GM10248 (cell line): ENCODE data around the gene KIFC3.

ENCODE experiments used
- CTCF ChIA-PET: fragments of 300-600 bp; sonication (Branson Sonifier 250); formaldehyde crosslinking; extraction: SDS; loops from one replicate; lab custom pipeline; 2021; ENCODE audit warnings: antibody characterized with exemption; lab: Yijun Ruan, JAX
- POLR2A ChIA-PET: fragments of 350-650 bp; sonication (Branson Sonifier 250); formaldehyde crosslinking; extraction: SDS; loops from one replicate; lab custom pipeline; 2020; ENCODE audit warnings: antibody characterized with exemption; lab: Yijun Ruan, JAX
- DNase-seq: peaks from one replicate; pipeline ENCODE4 v3.0.0; 2012; ENCODE audit errors: extremely low spot score
- TF ChIP-seq, protein P1 (sequence below): IDR thresholded peaks from 2 replicates; pipeline ENCODE4 v1.5.1; 2012; ENCODE audit warnings: mild to moderate bottlenecking, low read depth; ENCODE audit errors: extremely low read depth, missing control alignments, control extremely low read depth

The KIFC3 gene

DNA sequence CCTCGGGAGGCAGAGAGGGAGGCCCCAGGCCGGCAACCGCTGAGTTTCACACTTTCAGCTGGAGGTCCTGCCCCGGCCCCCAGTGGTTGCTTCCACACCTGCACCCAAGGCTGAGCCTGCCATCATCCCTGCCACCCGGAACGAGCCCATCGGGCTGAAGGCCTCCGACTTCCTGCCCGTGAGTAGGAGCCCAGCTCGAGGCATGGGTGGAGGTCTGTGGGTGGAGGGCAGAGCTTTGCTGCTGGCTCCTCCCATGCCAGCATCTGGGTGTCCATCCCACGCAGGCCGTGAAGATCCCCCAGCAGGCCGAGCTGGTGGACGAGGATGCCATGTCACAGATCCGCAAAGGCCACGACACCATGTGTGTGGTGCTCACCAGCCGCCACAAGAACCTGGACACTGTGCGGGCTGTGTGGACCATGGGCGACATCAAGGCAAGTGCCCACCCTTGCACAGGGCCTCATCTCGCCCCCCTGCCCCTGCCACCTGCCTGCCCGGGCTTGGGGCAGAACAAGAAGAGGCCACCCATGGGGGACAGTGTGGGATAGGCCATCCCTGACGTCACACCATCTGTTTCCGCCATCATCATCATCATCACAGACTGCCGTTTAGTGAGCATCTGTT is 47.1 kb downstream of the KIFC3 start:
- no peak for DNase-seq
- TF ChIP-seq, protein P1, sequence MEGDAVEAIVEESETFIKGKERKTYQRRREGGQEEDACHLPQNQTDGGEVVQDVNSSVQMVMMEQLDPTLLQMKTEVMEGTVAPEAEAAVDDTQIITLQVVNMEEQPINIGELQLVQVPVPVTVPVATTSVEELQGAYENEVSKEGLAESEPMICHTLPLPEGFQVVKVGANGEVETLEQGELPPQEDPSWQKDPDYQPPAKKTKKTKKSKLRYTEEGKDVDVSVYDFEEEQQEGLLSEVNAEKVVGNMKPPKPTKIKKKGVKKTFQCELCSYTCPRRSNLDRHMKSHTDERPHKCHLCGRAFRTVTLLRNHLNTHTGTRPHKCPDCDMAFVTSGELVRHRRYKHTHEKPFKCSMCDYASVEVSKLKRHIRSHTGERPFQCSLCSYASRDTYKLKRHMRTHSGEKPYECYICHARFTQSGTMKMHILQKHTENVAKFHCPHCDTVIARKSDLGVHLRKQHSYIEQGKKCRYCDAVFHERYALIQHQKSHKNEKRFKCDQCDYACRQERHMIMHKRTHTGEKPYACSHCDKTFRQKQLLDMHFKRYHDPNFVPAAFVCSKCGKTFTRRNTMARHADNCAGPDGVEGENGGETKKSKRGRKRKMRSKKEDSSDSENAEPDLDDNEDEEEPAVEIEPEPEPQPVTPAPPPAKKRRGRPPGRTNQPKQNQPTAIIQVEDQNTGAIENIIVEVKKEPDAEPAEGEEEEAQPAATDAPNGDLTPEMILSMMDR, result no peak
- POLR2A ChIA-PET, result no interaction called here
- CTCF ChIA-PET, result no interaction called here

DNA sequence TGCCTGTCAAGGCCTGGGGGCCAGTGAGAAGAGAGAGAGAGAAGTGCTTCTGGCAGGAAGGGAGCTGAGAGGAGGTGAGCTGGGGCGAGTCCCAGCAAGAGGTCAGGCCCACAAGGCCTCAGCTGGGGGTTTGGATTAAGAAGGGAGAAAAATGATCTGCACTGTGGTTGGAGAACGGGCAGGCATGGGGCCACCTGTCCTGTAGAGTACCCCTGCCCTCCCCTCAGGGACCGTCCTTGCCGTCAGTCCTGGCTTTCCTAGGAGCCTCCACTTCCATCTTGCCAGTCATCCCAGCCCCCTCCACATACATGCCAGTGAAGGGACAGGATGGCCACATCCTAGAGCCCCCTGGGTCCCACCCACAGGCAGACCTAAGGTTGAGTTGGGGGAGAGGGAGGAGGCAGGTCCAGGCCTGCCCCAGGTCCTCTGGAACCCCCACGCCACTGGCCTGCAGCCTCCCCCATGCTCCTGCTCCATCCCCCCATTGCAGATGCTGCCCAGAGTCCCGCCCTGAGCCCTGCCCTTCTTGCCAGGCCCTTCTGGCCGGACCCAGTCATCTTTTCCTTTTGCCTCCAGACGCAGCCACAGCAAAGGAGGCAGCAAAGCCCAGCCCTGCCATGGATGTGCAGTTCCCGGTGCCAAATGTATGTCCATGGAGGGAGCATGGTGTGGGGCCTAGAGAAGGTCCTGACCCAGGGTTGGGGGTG is 47.8 kb downstream of the KIFC3 start:
- ChIA-PET CTCF (no interaction called here), POLR2A (interaction anchor here (0.6 kb wide), 1 partner anchor 263 kb away, joined by 8 read pairs; no protein-coding TSS in a partner anchor)
- TF ChIP-seq, protein P1, result no peak

DNA sequence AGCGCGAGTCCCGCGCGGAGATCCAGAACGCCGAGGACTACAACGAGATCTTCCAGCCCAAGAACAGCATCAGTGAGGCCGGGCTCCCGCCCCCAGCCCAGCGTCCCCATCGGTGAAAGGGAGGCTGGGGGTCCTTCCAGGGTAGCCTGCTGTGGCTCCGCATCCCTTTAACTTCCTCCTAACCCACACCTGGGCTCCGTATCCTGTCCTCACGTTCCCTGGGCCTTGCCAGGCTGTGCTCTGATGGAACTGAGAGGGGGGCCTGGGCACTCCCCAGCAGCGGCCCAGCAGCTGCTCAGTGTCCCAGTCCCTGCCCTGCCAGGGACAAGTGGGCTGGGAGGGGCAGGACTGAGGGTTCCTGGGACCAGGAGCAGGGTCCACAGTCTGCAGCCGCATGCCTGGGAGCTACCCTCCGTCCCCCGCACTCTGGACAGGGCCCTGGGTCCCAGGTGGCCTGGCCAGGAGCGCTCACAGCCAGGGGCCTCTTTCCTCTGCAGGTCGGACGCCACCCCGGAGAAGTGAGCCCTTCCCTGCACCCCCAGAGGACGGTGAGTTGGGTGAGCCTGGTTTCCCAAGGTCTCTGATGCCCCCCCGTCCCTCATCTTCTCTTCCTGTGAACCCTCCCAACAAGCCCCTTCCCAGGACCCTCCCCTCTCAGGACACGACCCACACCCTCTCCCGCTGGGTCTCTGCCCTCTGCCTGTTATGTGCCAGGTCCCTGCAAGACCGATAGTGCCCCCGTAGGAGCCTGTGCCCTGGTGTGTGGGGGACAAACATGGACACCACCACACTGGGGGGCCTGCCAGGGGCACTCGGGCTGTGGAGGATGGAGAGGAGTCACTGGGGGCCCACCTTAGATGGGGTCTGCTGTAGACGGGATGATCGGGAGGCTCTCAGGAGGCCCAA is 48.6 kb downstream of the KIFC3 start:
- TF ChIP-seq, protein P1, result no peak
- ChIA-PET POLR2A (interaction anchor here (0.6 kb wide), 1 partner anchor 264 kb away, joined by 8 read pairs; no protein-coding TSS in a partner anchor), CTCF (no interaction called here)
- no peak for DNase-seq

More for the DNA sequence above, 47.8 kb downstream of the KIFC3 start:
- DNase-seq, result no peak

DNA sequence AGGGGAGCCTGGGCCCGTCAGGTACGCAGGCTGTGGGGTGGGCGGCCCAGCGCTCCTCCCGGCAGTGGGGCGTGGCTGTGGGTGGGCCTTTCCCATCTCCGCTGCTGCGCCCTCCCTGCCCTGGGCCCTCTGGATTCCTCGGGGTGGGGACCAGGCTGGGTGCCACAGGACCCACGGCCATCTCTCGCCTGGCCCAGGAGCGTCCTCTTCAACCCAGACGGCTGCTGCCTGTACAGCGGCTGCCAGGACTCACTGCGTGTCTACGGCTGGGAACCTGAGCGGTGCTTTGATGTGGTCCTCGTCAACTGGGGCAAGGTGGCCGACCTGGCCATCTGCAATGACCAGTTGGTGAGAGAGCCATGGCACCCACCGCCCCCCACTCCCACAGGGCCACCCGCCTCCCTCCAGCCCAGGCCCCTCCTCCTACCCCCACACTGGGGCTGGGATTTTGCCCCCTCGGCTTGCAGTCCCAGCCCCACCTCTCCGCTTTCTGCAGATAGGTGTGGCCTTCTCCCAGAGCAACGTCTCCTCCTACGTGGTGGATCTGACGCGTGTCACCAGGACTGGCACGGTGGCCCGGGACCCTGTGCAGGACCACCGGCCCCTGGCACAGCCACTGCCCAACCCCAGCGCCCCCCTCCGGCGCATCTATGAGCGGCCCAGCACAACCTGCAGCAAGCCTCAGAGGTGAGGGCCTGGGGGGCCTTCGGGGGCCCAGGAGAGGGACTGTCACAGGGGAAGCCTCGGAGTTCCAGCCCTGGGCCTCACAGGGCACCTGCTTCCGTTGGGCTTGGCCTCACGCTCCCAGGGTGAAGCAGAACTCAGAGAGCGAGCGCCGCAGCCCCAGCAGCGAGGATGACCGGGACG is 49.5 kb downstream of the KIFC3 start:
- TF ChIP-seq, protein P1, result no peak
- no peak for DNase-seq
- CTCF ChIA-PET, result interaction anchor here (1.1 to 1.4 kb wide), 2 partner anchors 104 to 177 kb away, joined by 3 to 4 read pairs; no protein-coding TSS in a partner anchor
- POLR2A ChIA-PET, result no interaction called here

DNA sequence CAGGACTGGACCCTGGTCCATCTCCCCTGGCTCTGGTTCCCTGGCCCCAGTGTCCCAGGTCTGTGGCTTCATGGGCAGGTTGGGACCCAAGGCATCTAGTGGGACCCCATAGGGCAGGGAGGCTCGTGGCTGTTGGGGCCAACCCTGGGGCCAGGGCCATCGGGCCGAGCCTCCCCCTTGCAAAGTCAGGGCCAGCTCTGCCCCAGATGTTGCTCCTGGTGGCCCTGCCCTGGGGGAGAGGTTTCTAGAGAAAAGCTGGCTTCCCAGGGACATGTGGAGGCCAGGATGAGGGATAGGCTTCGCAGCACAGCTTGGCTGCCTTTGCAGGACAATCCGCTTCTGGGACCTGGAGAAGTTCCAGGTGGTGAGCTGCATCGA is 50.1 kb downstream of the KIFC3 start:
- DNase-seq, result no peak
- ChIA-PET CTCF (interaction anchor here (1.1 to 1.4 kb wide), 2 partner anchors 104 to 176 kb away, joined by 3 to 4 read pairs; no protein-coding TSS in a partner anchor), POLR2A (no interaction called here)
- TF ChIP-seq, protein P1, result no peak
